NCI-H1694 (cell line): ENCODE measurements around the gene C9orf78.
"Not testable (repeated sequence)": the region's sequence is repeated elsewhere in the genome, so short reads cannot be mapped to it uniquely, and the experiment has no call there.

Experiments
- DNase-seq: peaks from one replicate; lab custom pipeline; 2025; lab: John Stamatoyannopoulos, UW

C9orf78 gene

GRCh38 chr9:129811967-129812363, 23.1 kb downstream of the C9orf78 start:
- DNase-seq = no peak

GRCh38 chr9:129810788-129811187, 24.3 kb downstream of the C9orf78 start:
- DNase-seq = no peak

GRCh38 chr9:129810116-129810515, 25.0 kb downstream of the C9orf78 start:
- DNase-seq = no peak

- no peak for DNase-seq
Measured at GRCh38 chr9:129809346-129809745, 25.7 kb downstream of the C9orf78 start.

- DNase-seq = no peak
Measured at GRCh38 chr9:129806061-129806460, 29.0 kb downstream of the C9orf78 start.

GRCh38 chr9:129803676-129804060, 31.4 kb downstream of the C9orf78 start:
- DNase-seq = no peak

GRCh38 chr9:129802833-129803675, 32.0 kb downstream of the C9orf78 start, which contains the start of gene TOR1B:
TSS of gene TOR1B (plus strand) at chr9:129803184. CDS start at chr9:129803213, 29 bp downstream.
- DNase-seq = peak; percentile 82

- no peak for DNase-seq
Measured at GRCh38 chr9:129801504-129801903, 33.6 kb downstream of the C9orf78 start.

GRCh38 chr9:129798973-129799372, 36.1 kb downstream of the C9orf78 start:
- no peak for DNase-seq

- not testable (repeated sequence) for DNase-seq
Measured at GRCh38 chr9:129796029-129796428, 39.0 kb downstream of the C9orf78 start.

- no peak for DNase-seq
Measured at GRCh38 chr9:129794549-129794948, 40.5 kb downstream of the C9orf78 start.

- DNase-seq = no peak
Measured at GRCh38 chr9:129786481-129786880, 48.6 kb downstream of the C9orf78 start.

GRCh38 chr9:129785866-129786265, 49.2 kb downstream of the C9orf78 start:
- DNase-seq = no peak

GRCh38 chr9:129784970-129785369, 50.1 kb downstream of the C9orf78 start:
- not testable (repeated sequence) for DNase-seq

GRCh38 chr9:129783516-129784361, 51.3 kb downstream of the C9orf78 start:
- peak; percentile 59 for DNase-seq

GRCh38 chr9:129781981-129782380, 53.1 kb downstream of the C9orf78 start:
- DNase-seq = no peak

GRCh38 chr9:129781131-129781530, 53.9 kb downstream of the C9orf78 start:
- no peak for DNase-seq

GRCh38 chr9:129779560-129780190, 55.4 kb downstream of the C9orf78 start:
- no peak for DNase-seq

GRCh38 chr9:129778469-129778868, 56.6 kb downstream of the C9orf78 start:
- DNase-seq = no peak

- DNase-seq = no peak
Measured at GRCh38 chr9:129777769-129778130, 57.3 kb downstream of the C9orf78 start.
